H9 (cell line): Measurements from ENCODE around the gene PGLYRP4. TPM values are rescaled to one million over a fixed set of nuclear protein-coding genes. Genes with fewer than 3 reads are reported as not detected.

Experiments used
- DNase-seq: peaks from one replicate; pipeline ENCODE4 v3.0.0-alpha.2; 2017
- H2AFZ ChIP-seq: one replicate; pipeline ENCODE4 v1.6.1; 2013; ENCODE audit warnings: mild to moderate bottlenecking, low read length, control low read depth, moderate library complexity
- H2AK5ac ChIP-seq: 2 replicates; pipeline ENCODE4 v1.6.1; 2013; ENCODE audit warnings: low read length, control low read depth, mixed read lengths; ENCODE audit not compliant: insufficient read length
- H2BK120ac ChIP-seq: one replicate; pipeline ENCODE4 v1.6.1; 2013; ENCODE audit warnings: low read depth, mild to moderate bottlenecking, low read length, control low read depth, inconsistent platforms; ENCODE audit not compliant: poor library complexity, severe bottlenecking
- H2BK12ac ChIP-seq: 2 replicates; pipeline ENCODE4 v1.6.1; 2013; ENCODE audit warnings: low read length, control low read depth, mixed read lengths, low read depth; ENCODE audit not compliant: insufficient read length
- H2BK15ac ChIP-seq: 2 replicates; pipeline ENCODE4 v1.6.1; 2013; ENCODE audit warnings: low read depth, low read length, control low read depth
- H2BK20ac ChIP-seq: one replicate; pipeline ENCODE4 v1.6.1; 2013; ENCODE audit warnings: low read depth, mild to moderate bottlenecking, low read length, control low read depth, inconsistent platforms; ENCODE audit not compliant: poor library complexity, severe bottlenecking
- H2BK5ac ChIP-seq: 2 replicates; pipeline ENCODE4 v1.6.1; 2013; ENCODE audit warnings: low read length, control low read depth, mixed read lengths; ENCODE audit not compliant: insufficient read length
- H3K14ac ChIP-seq: 2 replicates; pipeline ENCODE4 v1.6.1; 2013; ENCODE audit warnings: low read length, control low read depth; ENCODE audit not compliant: insufficient read depth
- H3K18ac ChIP-seq: 2 replicates; pipeline ENCODE4 v1.6.1; 2013; ENCODE audit warnings: low read depth, mild to moderate bottlenecking, mixed read lengths, low read length, control low read depth; ENCODE audit not compliant: insufficient read length
- H3K23ac ChIP-seq: 2 replicates; pipeline ENCODE4 v1.6.1; 2013; ENCODE audit warnings: low read length, control low read depth, mixed read lengths, low read depth; ENCODE audit not compliant: insufficient read length
- H3K23me2 ChIP-seq: 2 replicates; pipeline ENCODE4 v1.6.1; 2013; ENCODE audit warnings: low read depth, mild to moderate bottlenecking, mixed read lengths, low read length, control low read depth; ENCODE audit not compliant: insufficient read length, poor library complexity, severe bottlenecking
- H3K27ac ChIP-seq: 2 replicates; pipeline ENCODE4 v1.5.1; 2013; ENCODE audit warnings: low read length, control low read depth, mixed read lengths, low read depth; ENCODE audit not compliant: insufficient read length
- H3K27me3 ChIP-seq: 2 replicates; pipeline ENCODE4 v1.6.1; 2013; ENCODE audit warnings: low read length, control low read depth, inconsistent platforms; ENCODE audit not compliant: insufficient read depth
- H3K4ac ChIP-seq: 2 replicates; pipeline ENCODE4 v1.6.1; 2013; ENCODE audit warnings: low read depth, mild to moderate bottlenecking, control low read depth, inconsistent platforms, low read length, moderate library complexity
- H3K4me1 ChIP-seq: 2 replicates; pipeline ENCODE4 v1.6.1; 2013; ENCODE audit warnings: low read length, control low read depth, inconsistent platforms; ENCODE audit not compliant: insufficient read depth
- H3K4me2 ChIP-seq: 2 replicates; pipeline ENCODE4 v1.6.1; 2013; ENCODE audit warnings: low read length, control low read depth, mixed read lengths; ENCODE audit not compliant: insufficient read length, insufficient read depth
- H3K56ac ChIP-seq: 2 replicates; pipeline ENCODE4 v1.6.1; 2013; ENCODE audit warnings: low read depth, mild to moderate bottlenecking, mixed read lengths, low read length, control low read depth; ENCODE audit not compliant: insufficient read length
- H3K79me1 ChIP-seq: 2 replicates; pipeline ENCODE4 v1.6.1; 2013; ENCODE audit warnings: low read depth, mild to moderate bottlenecking, moderate library complexity, low read length, control low read depth, inconsistent platforms; ENCODE audit not compliant: insufficient read depth, poor library complexity, severe bottlenecking
- H3K79me2 ChIP-seq: 2 replicates; pipeline ENCODE4 v1.6.1; 2013; ENCODE audit warnings: low read length, control low read depth, inconsistent platforms; ENCODE audit not compliant: insufficient read depth
- H3K9ac ChIP-seq: 2 replicates; pipeline ENCODE4 v1.6.1; 2013; ENCODE audit warnings: low read length, control low read depth, mixed read lengths; ENCODE audit not compliant: insufficient read length; ENCODE audit errors: extremely low read depth
- H3K9me3 ChIP-seq: one replicate; pipeline ENCODE4 v1.6.1; 2013; ENCODE audit warnings: low read depth, low read length, inconsistent platforms; ENCODE audit not compliant: control insufficient read depth
- H3T11ph ChIP-seq: one replicate; pipeline ENCODE4 v1.6.1; 2013; ENCODE audit warnings: mild to moderate bottlenecking, low read length, control low read depth, inconsistent platforms
- H4K20me1 ChIP-seq: one replicate; pipeline ENCODE4 v1.6.1; 2013; ENCODE audit not compliant: control insufficient read depth, insufficient read length, insufficient read depth
- H4K5ac ChIP-seq: 2 replicates; pipeline ENCODE4 v1.6.1; 2013; ENCODE audit warnings: low read depth, mild to moderate bottlenecking, mixed read lengths, low read length, control low read depth; ENCODE audit not compliant: insufficient read length
- H4K8ac ChIP-seq: replicated peaks from 2 replicates; pipeline ENCODE4 v1.6.1; 2013; ENCODE audit warnings: low read length, control low read depth, mixed read lengths, low read depth; ENCODE audit not compliant: insufficient read length
- H4K91ac ChIP-seq: 2 replicates; pipeline ENCODE4 v1.6.1; 2013; ENCODE audit warnings: low read depth, mild to moderate bottlenecking, moderate library complexity, mixed read lengths, low read length, control low read depth; ENCODE audit not compliant: insufficient read length
- H3K27ac Mint-ChIP-seq, 3 experiments: 2 replicates in 2 of 3; 3 replicates in 1 of 3; pipeline ENCODE4 v1.8.0; 2020 to 2021; ENCODE audit warnings: mixed read lengths in 3 of 3, mild to moderate bottlenecking in 1 of 3, moderate library complexity in 1 of 3
- H3K27me3 Mint-ChIP-seq: 2 replicates; pipeline ENCODE4 v1.8.0; 2021; ENCODE audit warnings: low read depth, mild to moderate bottlenecking, moderate library complexity, mixed read lengths
- H3K36me3 Mint-ChIP-seq, 3 experiments: 2 replicates in 2 of 3; 3 replicates in 1 of 3; pipeline ENCODE4 v1.8.0; 2020 to 2021; ENCODE audit warnings: low read depth in 3 of 3, mixed read lengths in 3 of 3; ENCODE audit not compliant: insufficient read depth in 1 of 3
- H3K4me1 Mint-ChIP-seq, 2 experiments: 2 replicates each; pipeline ENCODE4 v1.8.0; 2020; ENCODE audit warnings: mixed read lengths in 2 of 2
- H3K4me3 Mint-ChIP-seq, 2 experiments: 2 replicates in 1 of 2; 3 replicates in 1 of 2; pipeline ENCODE4 v1.8.0; 2020 to 2021; ENCODE audit warnings: mild to moderate bottlenecking in 2 of 2, mixed read lengths in 2 of 2, moderate library complexity in 1 of 2
- H3K9me3 Mint-ChIP-seq, 2 experiments: 2 replicates in 1 of 2; 3 replicates in 1 of 2; pipeline ENCODE4 v1.8.0; 2020; ENCODE audit warnings: mild to moderate bottlenecking in 2 of 2, mixed read lengths in 2 of 2, moderate library complexity in 1 of 2
- CTCF ChIP-seq: fragments of 200-600 bp; sonication (generic); conservative IDR thresholded peaks from 3 replicates; pipeline ENCODE4 v1.8.0; 2021; ENCODE audit warnings: antibody characterized with exemption, mild to moderate bottlenecking
- WGBS: extraction: QIAGEN DNeasy Blood & Tissue Kit; methylation state at CpG from one replicate; pipeline ENCODE4 v1.1.7; 2013; ENCODE audit warnings: missing lambda C conversion rate, low lambda C conversion rate, mixed read lengths; ENCODE audit not compliant: insufficient read length; ENCODE audit errors: extremely low coverage; 5-methylcytosine and 5-hydroxymethylcytosine counted together
- total RNA-seq: library from RNA; stranded (reverse); gene quantifications from 2 replicates; pipeline ENCODE4 v1.2.1, GENCODE V29; 2021

The PGLYRP4 gene
- total RNA-seq, 1 experiment from 2014 or later: not detected

- Histone ChIP-seq H3K4me2 (no peak overlapping the region), H2AFZ (no peak overlapping the region)
- WGBS: no CpG with 5 or more reads among the region's 10 CpGs
Measured at GRCh38 chr1:153307221-153307600, 41.4 kb downstream of the PGLYRP4 start.

More at GRCh38 chr1:153307221-153307600, 41.4 kb downstream of the PGLYRP4 start:
- Histone ChIP-seq H2BK12ac (no peak overlapping the region), H3K79me1 (no peaks in the 10 kb centered on the region), H4K20me1 (no peaks in the 10 kb centered on the region), H2BK20ac (no peak overlapping the region), H3K4ac (no peak overlapping the region), H3K23ac (no peak overlapping the region), H3K14ac (no peak overlapping the region), H3K18ac (no peak overlapping the region), H3K79me2 (no peaks in the 10 kb centered on the region), H3K9ac (no peak overlapping the region), H3K4me1 (no peaks in the 10 kb centered on the region; the same call in 1 of the 2 replicates), H2AK5ac (no peak overlapping the region), H3K27ac (no peak overlapping the region), H4K91ac (no peak overlapping the region), H3K27me3 (no peaks in the 10 kb centered on the region), H3K9me3 (no peaks in the 10 kb centered on the region), H2BK120ac (no peak overlapping the region), H2BK15ac (no peak overlapping the region), H3K56ac (no peak overlapping the region), H3K23me2 (no peaks in the 10 kb centered on the region), H4K8ac (no peak overlapping the region), H4K5ac (no peak overlapping the region), H2BK5ac (no peak overlapping the region), H3T11ph (no peak overlapping the region)
- Mint-ChIP-seq H3K4me1 (peaks cover 10 to 15% of the 10 kb centered on the region in 2 experiments), H3K9me3 (peaks cover 0 to 11% of the 10 kb centered on the region in 2 experiments; a peak in 1 of 5 replicates), H3K36me3 (no peaks in the 10 kb centered on the region; a peak in 1 of 7 replicates), H3K4me3 (no peak overlapping the region), H3K27ac (peak overlapping the region in 1 of 3 experiments; percentile 79; a peak in 1 of 7 replicates), H3K27me3 (peaks cover 4% of the 10 kb centered on the region)
- TF ChIP-seq CTCF: no peak
- no peak for DNase-seq
